ENCODE results near the gene DMGDH. TPM values are rescaled to one million over a fixed set of nuclear protein-coding genes. Genes with fewer than 3 reads are reported as not detected.

The DMGDH gene
- total RNA-seq, 3 donors from 2014 or later (not counting 1 experiment from before 2014, with no cell fraction given), result 0.43 to 2.9 (median 2.4) TPM

GRCh38 chr5:79075646-79076426 lies 6.4 kb upstream of the DMGDH start:
- ATAC-seq (no peak), DNase-seq (no peak)
- 91% methylated on average over 10 of the region's 11 CpGs for WGBS (ENCODE audit: insufficient coverage)
- no peak for TF ChIP-seq CTCF (IDR thresholded peaks at IDR 0.05)
- no peaks in the 10 kb centered on the region for H3K36me3 ChIP-seq (ENCODE audit: control insufficient read depth, insufficient read depth, low read length)
- intact Hi-C loops (cut with micrococcal nuclease), result no loop called here
- H3K4me3 ChIP-seq (ENCODE audit: low read length), result no peak overlapping the region
- H3K27me3 ChIP-seq (ENCODE audit: control insufficient read depth, insufficient read depth, low read length), result no peaks in the 10 kb centered on the region
- H3K27ac Mint-ChIP-seq, result no peak overlapping the region
- H3K36me3 Mint-ChIP-seq, result no peaks in the 10 kb centered on the region
- H3K9me3 ChIP-seq (ENCODE audit: control insufficient read depth, insufficient read depth, low read length), result peaks cover 3% of the 10 kb centered on the region
- H3K27ac ChIP-seq (ENCODE audit: low read length), result no peak overlapping the region
- H3K27me3 Mint-ChIP-seq (ENCODE audit: low read depth in 2 of 2), result peaks cover 10 to 11% of the 10 kb centered on the region in 2 donors
- H3K4me3 Mint-ChIP-seq, result no peak overlapping the region
- no peaks in the 10 kb centered on the region for H3K4me1 ChIP-seq (ENCODE audit: control insufficient read depth, insufficient read depth, low read length)
- no peaks in the 10 kb centered on the region for H3K9me3 Mint-ChIP-seq
- H3K4me1 Mint-ChIP-seq, result peaks cover 0 to 9% of the 10 kb centered on the region in 2 donors

GRCh38 chr5:79074641-79075040 lies 5.2 kb upstream of the DMGDH start:
- no peaks in the 10 kb centered on the region for H3K36me3 Mint-ChIP-seq
- WGBS (ENCODE audit: insufficient coverage), result 88% methylated on average over 6 of the region's 6 CpGs
- H3K4me3 ChIP-seq (ENCODE audit: low read length), result no peak overlapping the region

GRCh38 chr5:79070350-79070667 lies 835 bp upstream of the DMGDH start:
- WGBS (ENCODE audit: insufficient coverage), result 54% methylated on average over 7 of the region's 9 CpGs
- Histone ChIP-seq H3K9me3 (ENCODE audit: control insufficient read depth, insufficient read depth, low read length) (peaks cover 3% of the 10 kb centered on the region), H3K4me3 (ENCODE audit: low read length) (no peak overlapping the region), H3K4me1 (ENCODE audit: control insufficient read depth, insufficient read depth, low read length) (no peaks in the 10 kb centered on the region), H3K27me3 (ENCODE audit: control insufficient read depth, insufficient read depth, low read length) (peaks cover 11% of the 10 kb centered on the region), H3K36me3 (ENCODE audit: control insufficient read depth, insufficient read depth, low read length) (no peaks in the 10 kb centered on the region), H3K27ac (ENCODE audit: low read length) (no peak overlapping the region)
- DNase-seq, result no peak
- no peaks in the 10 kb centered on the region for H3K36me3 Mint-ChIP-seq
- H3K4me3 Mint-ChIP-seq, result no peak overlapping the region
- H3K27ac Mint-ChIP-seq, result no peak overlapping the region
- intact Hi-C loops (cut with micrococcal nuclease), result no loop called here
- peaks cover 28 to 32% of the 10 kb centered on the region in 2 donors for H3K27me3 Mint-ChIP-seq (ENCODE audit: low read depth in 2 of 2)
- H3K9me3 Mint-ChIP-seq, result no peaks in the 10 kb centered on the region
- no peak for ATAC-seq
- no peaks in the 10 kb centered on the region for H3K4me1 Mint-ChIP-seq
- TF ChIP-seq CTCF (IDR thresholded peaks at IDR 0.05), result no peak

More at GRCh38 chr5:79074641-79075040, 5.2 kb upstream of the DMGDH start:
- Histone ChIP-seq H3K9me3 (ENCODE audit: control insufficient read depth, insufficient read depth, low read length) (peaks cover 3% of the 10 kb centered on the region), H3K36me3 (ENCODE audit: control insufficient read depth, insufficient read depth, low read length) (no peaks in the 10 kb centered on the region), H3K4me1 (ENCODE audit: control insufficient read depth, insufficient read depth, low read length) (no peaks in the 10 kb centered on the region), H3K27ac (ENCODE audit: low read length) (no peak overlapping the region), H3K27me3 (ENCODE audit: control insufficient read depth, insufficient read depth, low read length) (peaks cover 9% of the 10 kb centered on the region)
- intact Hi-C loops (cut with micrococcal nuclease), result no loop called here
- ATAC-seq (no peak), DNase-seq (no peak)
- H3K27me3 Mint-ChIP-seq (ENCODE audit: low read depth in 2 of 2), result peaks cover 17 to 20% of the 10 kb centered on the region in 2 donors
- no peak overlapping the region for H3K4me3 Mint-ChIP-seq
- TF ChIP-seq CTCF (IDR thresholded peaks at IDR 0.05), result no peak
- no peak overlapping the region for H3K27ac Mint-ChIP-seq
- H3K9me3 Mint-ChIP-seq, result no peaks in the 10 kb centered on the region
- H3K4me1 Mint-ChIP-seq, result peaks cover 0 to 9% of the 10 kb centered on the region in 2 donors

GRCh38 chr5:79062436-79062835 lies 7.0 kb downstream of the DMGDH start:
- H3K36me3 ChIP-seq (ENCODE audit: control insufficient read depth, insufficient read depth, low read length), result no peaks in the 10 kb centered on the region
- H3K27me3 ChIP-seq (ENCODE audit: control insufficient read depth, insufficient read depth, low read length), result peaks cover 2% of the 10 kb centered on the region
- intact Hi-C loops (cut with micrococcal nuclease), result no loop called here
- Mint-ChIP-seq H3K36me3 (no peaks in the 10 kb centered on the region), H3K4me3 (no peak overlapping the region), H3K27me3 (ENCODE audit: low read depth in 2 of 2) (peaks cover 8 to 16% of the 10 kb centered on the region in 2 donors), H3K27ac (no peak overlapping the region), H3K9me3 (no peaks in the 10 kb centered on the region), H3K4me1 (no peaks in the 10 kb centered on the region)
- TF ChIP-seq CTCF (IDR thresholded peaks at IDR 0.05), result no peak
- no peaks in the 10 kb centered on the region for H3K9me3 ChIP-seq (ENCODE audit: control insufficient read depth, insufficient read depth, low read length)
- H3K4me1 ChIP-seq (ENCODE audit: control insufficient read depth, insufficient read depth, low read length), result no peaks in the 10 kb centered on the region
- WGBS (ENCODE audit: insufficient coverage), result 89% methylated on average over 3 of the region's 3 CpGs
- ATAC-seq, result no peak
- no peak for DNase-seq
- no peak overlapping the region for H3K27ac ChIP-seq (ENCODE audit: low read length)
- no peak overlapping the region for H3K4me3 ChIP-seq (ENCODE audit: low read length)

Data from natural killer cell (primary cell).